GM10248 (cell line): Measurements from ENCODE around the gene DDX41.

Source experiments
- CTCF ChIA-PET: fragments of 300-600 bp; sonication (Branson Sonifier 250); formaldehyde crosslinking; extraction: SDS; loops from one replicate; lab custom pipeline; 2021; ENCODE audit warnings: antibody characterized with exemption; lab: Yijun Ruan, JAX
- POLR2A ChIA-PET: fragments of 350-650 bp; sonication (Branson Sonifier 250); formaldehyde crosslinking; extraction: SDS; loops from one replicate; lab custom pipeline; 2020; ENCODE audit warnings: antibody characterized with exemption; lab: Yijun Ruan, JAX
- DNase-seq: peaks from one replicate; pipeline ENCODE4 v3.0.0; 2012; ENCODE audit errors: extremely low spot score
- CTCF ChIP-seq: IDR thresholded peaks from 2 replicates; pipeline ENCODE4 v1.5.1; 2012; ENCODE audit warnings: mild to moderate bottlenecking, low read depth; ENCODE audit errors: extremely low read depth, missing control alignments, control extremely low read depth

Gene DDX41

GRCh38 chr5:177500685-177501522 is 15.9 kb downstream of the DDX41 start:
- ChIA-PET CTCF (interaction anchor here (0.6 to 12.3 kb wide), 40 partner anchors 8 to 387 kb away, joined by 3 to 115 read pairs (median 5); partner anchors contain the start of genes DDX41, DOK3, F12 and LMAN2), POLR2A (interaction anchor here (1.1 kb wide), 1 partner anchor 112 kb away, joined by 3 read pairs; no protein-coding TSS in a partner anchor)
- DNase-seq = peak; percentile 73
- TF ChIP-seq CTCF = peak; percentile 87

- CTCF ChIA-PET = interaction anchor here (1.0 to 12.3 kb wide), 9 partner anchors 10 to 110 kb away, joined by 3 to 115 read pairs (median 11); partner anchors contain the start of genes DOK3 and F12
- POLR2A ChIA-PET = no interaction called here
- DNase-seq = no peak
- no peak for TF ChIP-seq CTCF
Observed at GRCh38 chr5:177499842-177500241, 16.9 kb downstream of the DDX41 start.

- ChIA-PET POLR2A (interaction anchor here (0.6 to 2.4 kb wide), 3 partner anchors 8 to 193 kb away, joined by 4 to 17 read pairs (median 5); partner anchors contain the start of gene DOK3), CTCF (interaction anchor here (0.9 to 11.1 kb wide), 9 partner anchors 10 to 388 kb away, joined by 3 to 87 read pairs (median 6); partner anchors contain the start of gene DOK3)
- no peak for TF ChIP-seq CTCF
- DNase-seq = no peak
Observed at GRCh38 chr5:177498013-177498787, 18.6 kb downstream of the DDX41 start.

- ChIA-PET CTCF (interaction anchor here (0.9 to 11.1 kb wide), 9 partner anchors 9 to 387 kb away, joined by 3 to 87 read pairs (median 6); partner anchors contain the start of gene DOK3), POLR2A (interaction anchor here (0.6 to 2.4 kb wide), 4 partner anchors 9 to 32 kb away, joined by 3 to 17 read pairs (median 4); partner anchors contain the start of gene DOK3)
- DNase-seq = peak; percentile 97
- TF ChIP-seq CTCF = no peak
Observed at GRCh38 chr5:177497292-177498012, 19.3 kb downstream of the DDX41 start, which contains the start of gene PDLIM7. Gene PDLIM7 (minus strand): TSS chr5:177497604. CDS start chr5:177496512, 1,092 bp downstream.

- POLR2A ChIA-PET = interaction anchor here (0.6 to 2.4 kb wide), 4 partner anchors 9 to 31 kb away, joined by 3 to 17 read pairs (median 4); partner anchors contain the start of gene DOK3
- CTCF ChIA-PET = interaction anchor here (0.9 to 11.1 kb wide), 11 partner anchors 8 to 387 kb away, joined by 3 to 87 read pairs (median 5); partner anchors contain the start of gene DOK3
- DNase-seq = peak; percentile 71
- no peak for TF ChIP-seq CTCF
Observed at GRCh38 chr5:177496727-177497291, 20.0 kb downstream of the DDX41 start.
